Measurements from ENCODE around the gene HDAC4.

Gene HDAC4

DNA sequence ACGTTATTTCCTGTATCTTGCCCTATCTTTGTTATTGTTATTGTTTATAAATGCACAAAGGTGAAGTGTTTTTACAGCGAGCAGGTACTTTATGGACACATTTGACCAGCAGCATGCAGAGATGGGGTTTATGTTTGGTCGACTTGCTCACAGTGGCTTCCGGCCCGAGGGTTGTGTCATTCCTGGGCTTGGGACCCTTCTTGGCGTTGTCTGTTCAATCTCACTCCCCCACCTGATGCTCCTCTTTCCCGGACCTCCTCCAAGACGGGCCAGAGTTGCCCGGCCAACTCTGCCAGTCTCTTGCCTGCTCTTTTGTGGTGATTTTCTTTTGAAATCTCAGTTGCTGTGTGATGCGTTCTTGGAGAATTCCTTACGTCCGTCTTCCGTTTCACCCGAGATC is 399.0 kb downstream of the HDAC4 start:
- DNase-seq: no peak

DNA sequence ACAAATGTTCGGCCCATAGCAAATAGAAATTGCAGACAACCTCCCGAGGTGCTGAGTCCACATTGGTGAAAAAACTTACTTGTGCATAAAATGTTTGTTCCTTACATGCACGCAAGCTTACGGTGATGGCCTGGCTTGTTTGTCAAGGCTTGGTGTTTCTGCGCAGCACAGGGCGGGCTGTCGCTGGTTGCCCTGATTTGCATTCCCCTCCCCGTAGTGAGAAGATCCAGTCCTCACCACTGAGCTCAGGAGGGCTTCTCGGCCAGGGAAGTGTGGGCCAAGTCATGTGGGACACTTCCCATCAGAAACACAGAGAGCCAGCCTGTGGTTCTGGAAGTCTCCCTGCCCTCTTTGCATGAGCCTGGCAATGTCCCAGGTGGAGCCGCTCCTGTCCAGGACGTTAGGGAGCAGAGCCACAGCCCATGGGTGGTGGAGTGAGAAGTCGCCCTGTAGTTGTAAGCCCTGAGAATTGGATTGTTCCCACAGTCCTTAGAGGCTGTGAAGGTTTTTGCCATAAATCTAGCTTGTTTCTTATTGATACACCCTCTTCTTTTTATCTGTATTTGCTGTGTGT is 400.2 kb downstream of the HDAC4 start:
- no peak for DNase-seq

DNA sequence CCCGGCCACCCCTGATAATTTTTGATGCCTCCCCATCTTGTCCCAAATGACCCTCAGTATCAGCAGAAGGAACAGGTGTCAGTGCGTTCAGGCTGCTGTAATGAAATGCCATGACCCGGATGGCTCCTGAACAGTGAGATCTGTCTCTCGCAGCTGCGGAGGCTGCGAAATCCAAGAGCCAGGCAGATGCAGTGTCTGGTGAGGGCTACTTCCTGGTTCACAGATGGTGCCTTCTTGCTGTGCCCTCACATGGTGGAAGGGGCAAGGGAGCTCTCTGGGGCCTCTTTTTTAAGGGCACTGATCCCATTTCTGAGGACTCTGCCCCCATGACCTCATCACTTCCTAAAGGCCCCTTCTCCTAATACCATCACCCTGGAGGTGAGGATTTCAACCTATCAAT is 400.7 kb downstream of the HDAC4 start:
- DNase-seq: no peak

DNA sequence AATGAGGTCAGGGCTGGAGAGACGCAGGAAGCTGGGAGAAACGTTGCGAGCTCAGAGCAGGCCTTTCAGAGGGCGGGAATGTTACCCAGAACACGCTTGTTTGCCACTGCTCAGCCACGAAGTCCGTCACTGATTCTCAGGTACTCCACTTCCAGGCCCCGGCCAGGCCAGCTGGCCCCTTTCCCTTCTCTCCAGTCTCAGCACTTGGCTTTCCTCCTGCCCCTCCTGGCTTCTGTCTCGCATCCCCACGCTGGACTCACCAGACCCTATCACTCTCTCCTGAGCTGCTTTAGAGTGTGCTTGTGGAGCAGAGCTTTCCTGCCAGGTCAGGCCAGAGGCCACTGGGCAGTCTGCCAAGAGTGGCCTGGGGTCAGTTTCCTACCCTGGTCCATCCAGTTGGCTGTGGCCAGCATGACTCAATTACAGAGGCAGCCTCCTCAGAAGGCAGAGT is 401.5 kb downstream of the HDAC4 start:
- no peak for DNase-seq

DNA sequence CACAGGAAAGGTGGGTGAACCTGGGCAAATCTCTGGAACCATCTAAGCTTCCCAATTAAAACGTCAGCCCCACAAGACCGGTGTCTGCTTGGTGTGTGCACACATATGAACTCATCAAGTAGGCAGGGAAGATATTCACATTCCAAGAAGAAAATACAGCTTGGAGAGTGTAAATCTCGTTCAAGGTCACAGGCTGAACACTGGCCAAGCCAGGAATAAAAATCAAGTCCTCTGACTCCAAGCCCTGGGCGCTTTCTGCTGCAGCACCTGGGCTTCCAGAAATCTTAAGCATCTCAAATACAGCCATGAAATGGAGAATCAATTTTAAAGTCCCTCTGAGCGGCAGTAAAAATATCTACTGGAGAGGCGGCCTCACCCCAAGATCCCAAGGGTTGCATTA is 402.0 kb downstream of the HDAC4 start:
- DNase-seq: no peak
